DMS 273 (cell line): ENCODE data around the gene GOLGA7B.

ENCODE experiments used
- DNase-seq: peaks from one replicate; lab custom pipeline; 2025; ENCODE audit not compliant: unreplicated experiment; lab: John Stamatoyannopoulos, UW

Gene GOLGA7B

DNA sequence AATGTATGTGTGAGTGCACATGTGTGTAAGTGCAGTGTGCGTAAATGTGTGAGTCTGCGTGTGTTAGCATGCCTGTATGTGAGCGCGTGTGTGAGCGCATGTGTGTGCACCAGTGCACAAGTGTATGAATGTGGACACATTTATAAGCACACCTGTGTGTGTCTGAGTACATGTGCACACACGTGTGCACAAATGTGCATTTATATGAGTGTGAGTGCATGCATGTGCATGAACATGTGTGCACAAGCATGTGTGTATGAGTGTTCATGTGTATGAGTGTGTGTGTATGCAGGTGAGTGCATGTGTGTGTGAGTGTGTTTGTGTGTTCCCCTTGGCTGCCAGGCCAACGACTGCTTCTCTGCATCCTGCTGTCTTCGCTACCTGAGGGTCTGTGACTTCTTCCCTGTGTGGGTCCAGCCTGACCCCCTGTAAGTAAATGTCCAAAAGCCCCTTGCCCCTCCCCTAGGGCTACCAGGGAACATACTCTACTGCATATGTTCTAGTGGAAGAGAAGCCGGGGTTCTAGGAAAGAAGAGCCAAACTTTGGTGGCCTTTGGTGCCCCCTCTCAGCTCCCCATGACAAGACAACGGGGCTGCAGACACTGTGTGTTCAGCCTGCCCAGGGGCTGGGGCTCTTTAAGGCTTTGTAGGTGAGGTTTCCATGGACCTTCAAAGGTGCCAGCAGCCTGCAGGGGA, 17.0 kb downstream of the GOLGA7B start:
- DNase-seq: no peak

GRCh38 chr10:97867220-97867800, 17.7 kb downstream of the GOLGA7B start:
- DNase-seq: no peak

DNA sequence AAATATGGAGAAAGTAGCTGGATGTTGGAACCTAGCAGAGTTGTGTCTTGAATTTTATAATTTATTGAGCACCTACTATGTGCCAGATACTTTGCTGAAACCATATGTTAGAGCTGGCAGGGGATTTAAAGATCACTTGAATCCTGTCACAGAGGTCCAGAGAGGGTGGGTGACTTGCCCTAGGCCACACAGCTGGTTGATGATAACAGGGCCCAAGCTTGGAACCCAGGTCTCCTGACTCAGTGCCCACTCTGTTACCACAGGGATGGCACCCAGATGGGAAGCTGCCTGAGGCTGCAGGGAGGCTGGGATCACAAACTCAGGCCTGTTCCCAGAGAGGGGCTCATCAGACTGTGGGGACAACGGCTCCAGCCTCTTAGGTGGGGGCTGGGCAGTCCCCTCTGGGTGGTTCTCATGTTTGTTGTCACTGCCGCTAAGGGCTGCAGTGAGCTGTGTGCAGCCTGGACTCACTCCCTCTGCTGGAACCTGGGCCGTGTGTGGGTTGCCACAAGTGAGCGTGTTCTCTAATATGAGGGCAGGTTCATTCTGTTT, 18.6 kb downstream of the GOLGA7B start:
- DNase-seq: no peak

- peak; percentile 93 for DNase-seq
These were observed 19.7 kb downstream of the GOLGA7B start for GRCh38 chr10:97869091-97870042.

- no peak for DNase-seq
These were observed 21.3 kb downstream of the GOLGA7B start for GRCh38 chr10:97870990-97871389.

GRCh38 chr10:97873569-97873968, 23.9 kb downstream of the GOLGA7B start:
- DNase-seq: peak; percentile 67

DNA sequence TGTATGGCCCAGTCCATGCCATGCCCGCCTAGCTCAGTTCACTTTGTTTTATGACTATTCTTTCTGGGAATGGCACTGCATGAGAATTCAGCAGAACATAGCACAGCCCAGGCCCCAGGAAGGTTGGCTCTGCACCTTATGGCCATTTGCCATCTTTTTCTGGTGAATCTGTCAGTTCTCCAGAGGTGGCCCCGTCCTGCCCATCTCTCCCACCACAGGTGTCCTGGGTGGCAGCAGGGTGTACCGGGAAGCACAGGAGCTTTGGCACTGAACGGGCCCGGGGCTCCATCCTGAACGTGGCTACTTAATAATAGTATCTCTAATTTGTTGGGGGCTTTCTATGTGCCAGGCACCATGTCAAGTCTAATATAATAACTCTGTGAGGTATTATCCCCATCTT, 24.7 kb downstream of the GOLGA7B start:
- DNase-seq: no peak

- no peak for DNase-seq
These were observed 25.7 kb downstream of the GOLGA7B start for GRCh38 chr10:97875391-97875790.

DNA sequence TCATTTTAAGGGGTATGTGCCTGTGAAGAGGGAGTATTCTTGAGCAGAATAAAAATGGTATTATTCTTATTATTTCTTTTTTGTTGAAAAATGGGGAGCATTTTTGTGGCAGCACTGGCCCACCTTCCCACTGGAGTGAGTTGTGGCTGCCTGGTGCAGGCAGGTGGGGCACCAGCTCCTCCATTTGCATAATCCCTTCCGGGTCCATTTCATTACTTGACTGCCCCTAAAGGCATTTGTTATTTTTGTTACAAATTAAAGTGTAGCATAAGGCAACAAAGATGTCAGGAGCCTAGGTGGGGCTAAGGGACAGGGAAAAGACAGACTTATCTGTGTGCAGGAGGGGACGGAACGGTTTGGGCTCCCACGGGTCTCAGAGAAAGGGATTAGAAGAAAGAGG, 26.8 kb downstream of the GOLGA7B start:
- DNase-seq: peak; percentile 14

DNA sequence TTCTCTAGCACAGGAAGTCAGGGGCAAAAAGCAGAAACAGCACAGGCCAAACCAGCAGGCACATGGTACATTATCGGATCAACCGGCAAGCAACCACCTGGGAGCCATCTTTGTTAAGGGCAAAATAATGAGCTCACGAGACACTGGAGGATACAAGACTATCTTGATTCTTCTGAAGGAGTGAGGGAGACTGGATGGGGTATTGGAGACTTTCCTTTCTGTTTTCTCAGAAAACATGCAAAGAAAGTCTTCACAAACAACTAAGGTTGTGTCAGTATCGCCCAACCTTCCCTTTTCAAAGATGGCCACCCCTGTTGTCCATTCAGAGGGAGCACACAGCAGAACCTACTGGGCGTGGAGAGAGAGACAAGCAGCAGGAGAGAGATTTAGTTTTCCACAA, 29.6 kb downstream of the GOLGA7B start:
- DNase-seq: no peak

DNA sequence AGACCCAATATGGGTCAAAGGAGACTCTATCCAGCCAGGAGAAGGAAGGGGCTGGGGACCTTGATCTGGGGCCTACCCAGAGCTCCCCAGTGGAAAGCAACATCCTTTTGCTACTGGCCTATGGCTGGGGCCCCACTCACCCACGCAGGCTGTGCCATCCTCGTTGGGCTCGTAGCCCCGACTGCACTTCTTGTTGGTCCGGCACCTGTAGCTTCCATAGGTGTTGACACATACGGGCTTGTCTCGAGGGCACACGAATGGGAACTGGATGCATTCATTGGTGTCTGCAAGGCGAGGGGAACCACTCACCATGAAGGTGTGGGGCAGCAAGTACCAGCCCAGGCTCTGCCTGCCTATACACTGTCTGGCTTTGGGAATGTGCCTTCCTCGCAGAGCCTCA, 30.5 kb downstream of the GOLGA7B start:
- no peak for DNase-seq

GRCh38 chr10:97882142-97883091, 32.8 kb downstream of the GOLGA7B start:
- DNase-seq: no peak

DNA sequence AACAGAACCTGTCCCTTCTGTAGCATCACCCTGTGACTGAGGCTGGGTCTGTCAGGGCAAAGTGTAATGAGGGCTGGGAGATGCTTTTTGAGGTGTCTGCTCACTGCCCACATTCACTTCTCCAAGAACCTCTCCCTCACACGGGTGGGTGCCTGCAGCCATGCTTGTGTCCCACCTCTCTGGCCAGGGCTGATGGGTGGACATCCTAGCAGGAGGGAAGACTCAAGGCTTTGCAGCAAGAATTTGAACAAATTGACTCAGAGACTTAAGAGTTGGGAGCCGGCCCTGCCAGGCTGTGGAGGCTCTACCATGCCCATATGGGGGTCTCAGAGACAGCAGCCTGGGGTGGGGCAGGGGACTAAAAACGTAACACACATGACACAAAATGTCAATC, 33.4 kb downstream of the GOLGA7B start:
- DNase-seq: no peak

GRCh38 chr10:97886286-97886685, 36.6 kb downstream of the GOLGA7B start:
- DNase-seq: no peak

DNA sequence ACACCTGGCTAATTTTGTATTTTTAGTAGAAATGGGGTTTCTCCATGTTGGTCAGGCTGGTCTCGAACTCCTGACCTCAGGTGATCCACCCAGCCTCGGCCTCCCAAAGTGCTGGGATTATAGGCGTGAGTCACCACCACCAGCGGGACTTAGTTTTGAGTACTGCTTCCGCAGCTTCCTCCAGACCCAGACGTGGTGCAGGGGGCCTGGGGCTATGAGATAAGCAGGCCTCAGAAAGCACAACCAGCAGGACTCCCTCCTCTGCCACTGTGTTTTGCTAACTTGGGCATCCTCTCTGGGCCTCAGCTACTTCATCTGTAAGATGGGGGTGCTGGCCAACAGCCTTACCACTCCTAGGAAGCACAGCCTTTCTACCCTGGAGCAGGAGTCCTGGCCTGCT, 37.8 kb downstream of the GOLGA7B start:
- DNase-seq: no peak

DNA sequence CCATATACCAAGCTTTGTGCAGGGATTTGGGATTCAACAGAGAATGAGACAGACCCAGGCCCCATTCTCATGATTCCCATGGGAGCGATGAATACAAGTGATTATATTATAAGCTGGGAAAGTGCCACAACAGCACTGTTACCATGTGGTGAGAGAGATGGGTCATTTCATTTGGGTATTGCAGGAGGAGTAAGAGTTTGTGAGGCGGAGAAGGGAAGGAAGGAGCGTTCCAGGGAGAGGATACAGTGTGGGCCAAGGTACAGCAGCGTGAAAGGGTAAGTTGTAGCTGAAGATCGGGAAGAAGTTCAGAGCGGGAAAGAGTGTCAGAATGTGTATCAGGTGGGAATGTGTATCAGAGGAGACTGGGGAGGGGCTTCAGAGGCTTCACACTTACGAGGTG, 38.5 kb downstream of the GOLGA7B start:
- no peak for DNase-seq

DNA sequence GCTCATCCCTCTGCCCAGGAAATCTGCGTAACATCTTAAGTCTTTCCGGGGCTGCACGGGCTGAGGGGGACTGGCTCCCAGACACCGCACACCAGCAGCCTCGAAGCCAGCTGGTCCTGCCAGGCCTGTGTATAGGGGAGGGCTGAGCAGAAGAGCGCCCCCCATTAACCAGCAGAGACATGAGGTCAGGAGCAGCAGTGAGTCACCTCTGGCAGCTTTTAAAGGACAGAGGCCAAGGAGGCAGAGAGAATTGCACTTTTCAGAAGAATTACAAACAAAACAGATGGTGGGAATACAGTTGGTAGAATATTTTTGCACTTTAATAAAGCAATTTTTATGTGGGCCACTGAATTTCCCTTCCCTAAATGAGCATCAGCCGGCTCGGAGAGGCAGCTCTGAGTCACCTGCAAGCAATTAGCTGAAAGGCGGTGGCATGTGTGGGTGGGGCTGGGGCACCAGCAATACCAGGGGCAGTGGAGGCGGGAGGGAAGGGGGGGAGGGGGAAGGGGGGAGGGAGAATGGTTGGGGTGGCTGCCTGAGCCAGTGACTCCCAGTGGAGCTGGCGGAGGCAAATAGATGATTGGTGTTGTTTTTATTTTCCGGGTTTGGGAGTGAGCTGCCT, 39.1 kb downstream of the GOLGA7B start:
- peak; percentile 79 for DNase-seq

- peak; percentile 26 for DNase-seq
These were observed 40.0 kb downstream of the GOLGA7B start for GRCh38 chr10:97889461-97890265.

DNA sequence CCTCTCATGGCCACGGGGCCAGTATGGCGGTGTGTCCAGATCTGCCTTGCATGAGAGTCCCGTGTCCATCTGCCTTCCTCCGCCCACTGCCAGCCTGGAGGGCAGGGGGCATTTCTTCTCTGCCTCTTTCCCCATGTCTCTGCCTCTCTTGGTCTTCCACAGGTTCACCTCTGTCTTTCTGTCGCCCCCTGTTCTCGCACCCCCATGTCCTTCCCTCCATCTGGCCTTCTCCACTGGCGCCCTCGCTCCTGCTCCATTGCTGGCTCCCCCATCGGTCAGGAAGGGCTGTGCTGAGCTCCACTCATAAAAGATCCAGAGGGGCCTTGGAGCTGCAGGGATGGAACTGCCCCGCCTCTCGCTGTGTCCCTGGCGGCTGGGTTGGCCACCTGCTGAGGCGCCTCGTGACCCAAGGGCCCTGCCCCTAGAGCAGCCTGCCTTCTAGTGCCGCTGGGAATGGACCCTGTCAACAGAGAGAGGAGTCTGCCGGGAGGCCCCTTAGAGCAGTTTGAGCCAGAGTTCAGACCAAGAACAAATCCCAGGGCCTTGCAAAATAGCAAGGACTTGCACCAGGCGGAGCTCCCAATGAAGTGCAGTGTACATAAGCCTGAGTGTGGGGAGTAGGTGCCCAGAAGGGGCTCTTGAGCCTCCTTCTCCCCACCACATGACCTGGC, 42.0 kb downstream of the GOLGA7B start:
- no peak for DNase-seq
